Endothelial cell of umbilical vein (primary cell): ENCODE data around the gene TBCD.

Experiments
- EZH2 ChIP-seq: IDR thresholded peaks from 2 replicates; pipeline ENCODE4 v1.6.1; 2012; ENCODE audit warnings: borderline replicate concordance, low read depth, mild to moderate bottlenecking, moderate library complexity, low read length, inconsistent platforms; ENCODE audit not compliant: severe bottlenecking
- JUN ChIP-seq: IDR thresholded peaks from 2 replicates; pipeline ENCODE4 v1.6.1; 2011; ENCODE audit warnings: borderline replicate concordance, low read depth; ENCODE audit not compliant: insufficient read length, insufficient read depth
- MYC ChIP-seq: IDR thresholded peaks from one replicate; pipeline ENCODE4 v1.6.1; 2011; ENCODE audit warnings: mild to moderate bottlenecking, low read depth, low read length
- POLR2A ChIP-seq: IDR thresholded peaks from 2 replicates; pipeline ENCODE4 v1.6.1; 2012; ENCODE audit warnings: low read depth, mild to moderate bottlenecking, control low read depth, low read length
- POLR2AphosphoS5 ChIP-seq: IDR thresholded peaks from 2 replicates; pipeline ENCODE4 v1.6.1; 2012; ENCODE audit warnings: low read depth, mild to moderate bottlenecking, control low read depth, low read length, moderate library complexity; ENCODE audit not compliant: insufficient read depth
- TF ChIP-seq, protein P1 (sequence below), 2 donors: IDR thresholded peaks; 1 replicate in 1 of 2; 2 replicates in 1 of 2; pipeline ENCODE4 v1.5.1; 2011; ENCODE audit warnings: low read length in 2 of 2, mild to moderate bottlenecking in 2 of 2, moderate library complexity in 2 of 2, control low read depth in 1 of 2, inconsistent platforms in 1 of 2, low read depth in 1 of 2; ENCODE audit not compliant: insufficient read depth in 1 of 2; ENCODE audit errors: extremely low read depth in 1 of 2
- TF ChIP-seq, protein P2 (sequence below): IDR thresholded peaks from 2 replicates; pipeline ENCODE4 v1.6.1; 2011; ENCODE audit not compliant: insufficient read depth, insufficient read length

DNA sequence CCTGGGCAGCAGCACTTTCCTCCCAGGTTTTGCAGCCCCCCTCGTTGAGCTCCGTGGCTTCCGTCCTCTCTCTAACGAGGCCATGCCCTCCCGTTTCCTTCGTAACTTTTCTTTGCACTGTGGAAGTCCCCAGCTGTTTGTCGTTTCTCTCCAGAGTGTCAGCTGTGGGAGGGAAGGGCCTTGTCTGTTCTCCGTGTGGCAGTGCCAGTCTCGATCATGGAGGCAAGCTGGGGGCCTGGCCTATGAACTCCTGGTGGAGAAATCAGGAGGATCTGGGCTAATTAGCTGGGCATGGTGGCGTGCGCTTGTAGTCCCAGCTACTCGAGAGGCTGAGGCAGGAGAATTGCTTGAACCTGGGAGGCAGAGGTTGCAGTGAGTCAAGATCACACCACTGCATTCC, 28.3 kb downstream of the TBCD start:
- TF ChIP-seq, protein P1, sequence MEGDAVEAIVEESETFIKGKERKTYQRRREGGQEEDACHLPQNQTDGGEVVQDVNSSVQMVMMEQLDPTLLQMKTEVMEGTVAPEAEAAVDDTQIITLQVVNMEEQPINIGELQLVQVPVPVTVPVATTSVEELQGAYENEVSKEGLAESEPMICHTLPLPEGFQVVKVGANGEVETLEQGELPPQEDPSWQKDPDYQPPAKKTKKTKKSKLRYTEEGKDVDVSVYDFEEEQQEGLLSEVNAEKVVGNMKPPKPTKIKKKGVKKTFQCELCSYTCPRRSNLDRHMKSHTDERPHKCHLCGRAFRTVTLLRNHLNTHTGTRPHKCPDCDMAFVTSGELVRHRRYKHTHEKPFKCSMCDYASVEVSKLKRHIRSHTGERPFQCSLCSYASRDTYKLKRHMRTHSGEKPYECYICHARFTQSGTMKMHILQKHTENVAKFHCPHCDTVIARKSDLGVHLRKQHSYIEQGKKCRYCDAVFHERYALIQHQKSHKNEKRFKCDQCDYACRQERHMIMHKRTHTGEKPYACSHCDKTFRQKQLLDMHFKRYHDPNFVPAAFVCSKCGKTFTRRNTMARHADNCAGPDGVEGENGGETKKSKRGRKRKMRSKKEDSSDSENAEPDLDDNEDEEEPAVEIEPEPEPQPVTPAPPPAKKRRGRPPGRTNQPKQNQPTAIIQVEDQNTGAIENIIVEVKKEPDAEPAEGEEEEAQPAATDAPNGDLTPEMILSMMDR (IDR thresholded peaks at IDR 0.05; ENCODE audit: extremely low read depth in 1 of 2, insufficient read depth in 1 of 2, low read depth in 1 of 2, low read length in 2 of 2), result no peak
- TF ChIP-seq POLR2A (no peak), EZH2 (no peak), POLR2AphosphoS5 (no peak), MYC (no peak), JUN (no peak)
- TF ChIP-seq, protein P2, sequence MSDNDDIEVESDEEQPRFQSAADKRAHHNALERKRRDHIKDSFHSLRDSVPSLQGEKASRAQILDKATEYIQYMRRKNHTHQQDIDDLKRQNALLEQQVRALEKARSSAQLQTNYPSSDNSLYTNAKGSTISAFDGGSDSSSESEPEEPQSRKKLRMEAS, result no peak
